ENCODE results near the gene CDC42SE2.

CDC42SE2 gene

DNA sequence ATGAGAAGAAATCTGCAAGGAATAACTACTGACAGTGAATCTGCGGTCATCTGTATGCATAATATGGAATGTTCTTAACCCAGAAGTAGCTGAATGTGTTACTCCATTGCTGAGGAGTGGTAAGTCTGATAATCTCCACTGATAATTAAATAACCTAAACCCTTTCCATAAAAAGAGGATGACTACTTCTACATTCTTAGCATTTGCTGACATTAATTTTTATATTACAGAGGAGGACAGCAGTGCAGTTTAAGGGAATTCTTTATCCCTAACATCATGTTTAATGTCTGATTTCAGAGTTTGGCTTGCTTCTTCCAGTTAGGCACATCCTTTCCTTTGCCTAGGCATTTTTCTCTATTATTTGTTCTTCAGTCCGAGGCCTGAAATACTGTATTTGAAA lies 52.2 kb downstream of the CDC42SE2 start:
- TF ChIP-seq, protein P1, sequence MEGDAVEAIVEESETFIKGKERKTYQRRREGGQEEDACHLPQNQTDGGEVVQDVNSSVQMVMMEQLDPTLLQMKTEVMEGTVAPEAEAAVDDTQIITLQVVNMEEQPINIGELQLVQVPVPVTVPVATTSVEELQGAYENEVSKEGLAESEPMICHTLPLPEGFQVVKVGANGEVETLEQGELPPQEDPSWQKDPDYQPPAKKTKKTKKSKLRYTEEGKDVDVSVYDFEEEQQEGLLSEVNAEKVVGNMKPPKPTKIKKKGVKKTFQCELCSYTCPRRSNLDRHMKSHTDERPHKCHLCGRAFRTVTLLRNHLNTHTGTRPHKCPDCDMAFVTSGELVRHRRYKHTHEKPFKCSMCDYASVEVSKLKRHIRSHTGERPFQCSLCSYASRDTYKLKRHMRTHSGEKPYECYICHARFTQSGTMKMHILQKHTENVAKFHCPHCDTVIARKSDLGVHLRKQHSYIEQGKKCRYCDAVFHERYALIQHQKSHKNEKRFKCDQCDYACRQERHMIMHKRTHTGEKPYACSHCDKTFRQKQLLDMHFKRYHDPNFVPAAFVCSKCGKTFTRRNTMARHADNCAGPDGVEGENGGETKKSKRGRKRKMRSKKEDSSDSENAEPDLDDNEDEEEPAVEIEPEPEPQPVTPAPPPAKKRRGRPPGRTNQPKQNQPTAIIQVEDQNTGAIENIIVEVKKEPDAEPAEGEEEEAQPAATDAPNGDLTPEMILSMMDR (IDR thresholded peaks at IDR 0.05; ENCODE audit: borderline replicate concordance, insufficient read depth, low read depth, low read length) = no peak
- no peak overlapping the region for H3K4me3 ChIP-seq (ENCODE audit: low read depth, low read length)

DNA sequence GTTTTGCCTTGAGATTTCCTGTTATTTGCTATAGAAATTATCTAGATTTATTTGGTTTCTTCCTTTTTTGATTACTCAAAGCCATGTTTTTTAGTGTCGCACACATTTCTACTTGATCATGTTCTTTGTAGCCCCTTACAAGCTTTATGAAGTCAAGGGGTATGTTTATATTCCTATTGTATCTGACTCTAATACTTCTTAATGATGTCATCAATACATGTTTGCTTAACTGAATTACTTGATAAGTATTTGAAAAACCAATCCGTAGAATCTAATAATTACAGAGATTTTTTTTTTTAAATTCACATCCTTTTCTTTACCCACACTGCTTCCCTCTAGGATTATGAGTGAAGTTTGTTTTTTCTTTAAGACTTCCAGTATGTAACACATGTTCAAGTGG lies 53.0 kb downstream of the CDC42SE2 start:
- H3K4me3 ChIP-seq (ENCODE audit: low read depth, low read length) = no peak overlapping the region
- TF ChIP-seq, protein P1 (IDR thresholded peaks at IDR 0.05; ENCODE audit: borderline replicate concordance, insufficient read depth, low read depth, low read length) = no peak

DNA sequence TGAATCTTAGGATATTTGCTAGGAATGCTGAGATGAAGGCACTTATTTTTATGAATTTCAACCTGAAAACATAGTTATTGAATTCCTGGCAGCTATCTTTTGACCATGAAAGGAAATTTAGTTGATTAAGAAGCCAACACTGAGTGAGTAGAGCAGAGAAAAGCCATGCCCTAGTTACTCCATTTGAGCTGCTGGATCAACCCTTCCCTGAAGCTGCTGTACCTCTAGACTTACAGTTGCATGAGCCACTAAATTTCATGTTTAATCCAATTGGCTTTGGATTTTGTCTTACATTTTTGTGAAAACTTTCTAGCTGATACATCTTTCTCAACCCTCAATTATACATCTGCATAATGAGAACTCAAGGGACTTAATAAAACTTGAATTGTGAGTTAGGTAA lies 54.6 kb downstream of the CDC42SE2 start:
- no peak overlapping the region for H3K4me3 ChIP-seq (ENCODE audit: low read depth, low read length)
- TF ChIP-seq, protein P1 (IDR thresholded peaks at IDR 0.05; ENCODE audit: borderline replicate concordance, insufficient read depth, low read depth, low read length) = no peak

DNA sequence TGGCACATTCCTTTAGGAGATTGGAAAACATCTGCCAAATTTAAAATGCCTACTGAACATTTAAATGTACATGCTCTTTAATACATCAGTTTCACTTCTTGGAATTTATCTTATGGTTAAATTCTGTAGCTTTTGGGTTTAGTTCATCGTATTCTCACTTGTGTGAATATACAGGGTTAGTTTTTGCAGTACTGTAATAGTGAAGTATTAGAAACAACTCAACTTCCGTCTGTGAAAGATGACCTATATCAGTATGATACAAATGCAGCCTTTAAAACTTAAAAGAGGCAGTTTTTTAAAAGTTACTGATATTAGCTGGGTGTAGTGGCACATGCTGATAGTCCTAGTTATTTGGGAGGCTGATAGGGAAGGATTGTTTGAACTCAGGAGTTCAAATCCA lies 57.2 kb downstream of the CDC42SE2 start:
- TF ChIP-seq, protein P1 (IDR thresholded peaks at IDR 0.05; ENCODE audit: borderline replicate concordance, insufficient read depth, low read depth, low read length) = no peak
- no peak overlapping the region for H3K4me3 ChIP-seq (ENCODE audit: low read depth, low read length)

DNA sequence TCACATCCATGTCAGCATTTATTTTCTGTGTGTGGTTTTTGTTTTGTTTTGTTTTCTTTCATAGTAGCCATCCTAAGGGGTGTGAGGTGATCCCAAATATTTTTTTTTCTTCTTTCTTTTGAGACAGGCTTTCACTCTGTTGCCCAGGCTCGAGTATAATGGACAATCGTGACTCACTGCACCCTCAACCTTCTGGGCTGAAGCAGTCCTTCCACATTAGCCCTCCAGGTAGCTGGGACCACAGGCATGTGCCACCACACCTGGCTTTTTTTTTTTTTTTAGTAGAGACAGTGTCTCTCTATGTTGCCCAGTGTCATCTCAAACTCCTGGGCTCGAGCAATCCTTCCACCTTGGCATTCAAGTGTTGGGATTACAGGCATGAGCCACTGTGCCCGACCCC lies 59.1 kb downstream of the CDC42SE2 start:
- H3K4me3 ChIP-seq (ENCODE audit: low read depth, low read length) = no peak overlapping the region
- TF ChIP-seq, protein P1 (IDR thresholded peaks at IDR 0.05; ENCODE audit: borderline replicate concordance, insufficient read depth, low read depth, low read length) = no peak

DNA sequence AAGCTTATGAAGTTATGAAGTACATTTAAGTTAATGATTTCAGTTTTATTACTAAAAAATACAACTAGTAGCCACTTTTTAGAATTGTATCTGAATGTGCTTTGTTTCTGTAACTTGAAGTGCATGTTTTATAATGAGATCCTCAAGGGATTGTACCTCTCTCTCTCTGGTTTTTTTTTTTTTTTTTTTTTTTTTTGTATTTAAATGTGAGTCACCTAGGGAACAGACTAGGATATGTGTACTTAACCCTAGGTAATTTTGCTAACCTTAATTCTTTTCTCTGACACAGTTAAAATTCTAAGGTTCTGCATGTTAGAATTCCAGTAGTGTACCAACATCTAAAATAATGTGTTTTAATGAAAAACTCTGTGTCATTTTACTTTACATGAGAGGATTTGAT lies 59.5 kb downstream of the CDC42SE2 start:
- TF ChIP-seq, protein P1 (IDR thresholded peaks at IDR 0.05; ENCODE audit: borderline replicate concordance, insufficient read depth, low read depth, low read length) = no peak
- no peak overlapping the region for H3K4me3 ChIP-seq (ENCODE audit: low read depth, low read length)

DNA sequence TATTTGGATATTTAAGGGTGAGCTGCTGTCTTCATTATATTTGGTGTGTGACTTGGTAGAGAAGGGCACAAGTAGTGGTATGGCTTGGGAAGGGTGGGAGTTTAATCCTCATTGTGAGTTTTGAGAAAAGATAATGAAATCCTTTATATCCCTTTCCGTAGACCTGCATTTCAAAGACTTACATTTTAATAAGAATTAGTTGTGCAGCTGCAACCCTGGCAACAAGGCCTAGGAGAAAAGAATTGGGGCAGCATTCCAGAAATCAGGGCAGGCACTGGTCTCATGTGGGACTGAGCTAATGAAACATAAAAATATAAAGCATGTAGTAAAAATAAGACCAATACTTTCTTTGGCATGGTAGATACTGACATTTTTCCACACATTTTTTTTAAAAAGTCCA lies 60.5 kb downstream of the CDC42SE2 start:
- H3K4me3 ChIP-seq (ENCODE audit: low read depth, low read length) = no peak overlapping the region
- TF ChIP-seq, protein P1 (IDR thresholded peaks at IDR 0.05; ENCODE audit: borderline replicate concordance, insufficient read depth, low read depth, low read length) = no peak
